NOMO-1 (cell line): ENCODE results near the gene CTIF.

Source experiments
- DNase-seq, 2 experiments: peaks; one replicate each; lab custom pipeline; 2025; ENCODE audit not compliant: unreplicated experiment in 2 of 2; lab: John Stamatoyannopoulos, UW

CTIF gene

DNA sequence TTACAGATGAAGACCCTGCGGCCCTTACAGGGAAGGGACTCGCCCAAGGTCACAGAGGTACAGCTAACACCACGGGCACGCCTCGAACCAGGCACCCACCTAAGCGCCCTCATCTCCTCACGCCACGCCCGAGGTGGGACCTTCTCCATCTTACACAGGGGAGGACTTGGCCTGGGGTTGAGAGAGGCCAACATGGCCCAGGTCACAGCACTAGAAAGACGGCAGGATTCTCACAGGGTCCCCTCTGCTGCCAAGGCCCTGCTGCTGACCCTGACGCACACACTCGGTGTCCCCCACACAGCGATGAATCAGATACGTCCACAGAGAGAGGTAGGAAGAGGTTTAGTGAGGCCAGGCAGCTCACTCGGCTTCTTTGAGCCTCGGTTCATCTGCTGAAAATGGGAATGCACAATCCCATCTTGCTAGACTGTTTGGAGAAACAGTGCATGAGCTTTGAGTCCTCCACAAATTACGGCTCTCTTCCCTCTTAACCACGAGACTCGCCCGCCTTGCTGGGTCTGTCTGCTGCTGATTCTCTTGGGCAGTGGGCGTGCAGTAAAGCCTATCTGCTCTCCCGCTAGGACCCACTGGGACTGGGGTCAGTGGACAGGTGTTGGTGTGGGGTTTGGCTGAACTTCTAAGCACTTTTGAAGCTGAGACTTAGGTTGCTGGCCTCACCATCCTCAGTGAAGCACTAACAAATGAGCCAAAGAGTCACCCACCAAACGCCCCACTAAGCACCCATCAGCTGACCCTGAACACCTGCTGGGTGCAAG lies 332.7 kb downstream of the CTIF start:
- no peak for DNase-seq

DNA sequence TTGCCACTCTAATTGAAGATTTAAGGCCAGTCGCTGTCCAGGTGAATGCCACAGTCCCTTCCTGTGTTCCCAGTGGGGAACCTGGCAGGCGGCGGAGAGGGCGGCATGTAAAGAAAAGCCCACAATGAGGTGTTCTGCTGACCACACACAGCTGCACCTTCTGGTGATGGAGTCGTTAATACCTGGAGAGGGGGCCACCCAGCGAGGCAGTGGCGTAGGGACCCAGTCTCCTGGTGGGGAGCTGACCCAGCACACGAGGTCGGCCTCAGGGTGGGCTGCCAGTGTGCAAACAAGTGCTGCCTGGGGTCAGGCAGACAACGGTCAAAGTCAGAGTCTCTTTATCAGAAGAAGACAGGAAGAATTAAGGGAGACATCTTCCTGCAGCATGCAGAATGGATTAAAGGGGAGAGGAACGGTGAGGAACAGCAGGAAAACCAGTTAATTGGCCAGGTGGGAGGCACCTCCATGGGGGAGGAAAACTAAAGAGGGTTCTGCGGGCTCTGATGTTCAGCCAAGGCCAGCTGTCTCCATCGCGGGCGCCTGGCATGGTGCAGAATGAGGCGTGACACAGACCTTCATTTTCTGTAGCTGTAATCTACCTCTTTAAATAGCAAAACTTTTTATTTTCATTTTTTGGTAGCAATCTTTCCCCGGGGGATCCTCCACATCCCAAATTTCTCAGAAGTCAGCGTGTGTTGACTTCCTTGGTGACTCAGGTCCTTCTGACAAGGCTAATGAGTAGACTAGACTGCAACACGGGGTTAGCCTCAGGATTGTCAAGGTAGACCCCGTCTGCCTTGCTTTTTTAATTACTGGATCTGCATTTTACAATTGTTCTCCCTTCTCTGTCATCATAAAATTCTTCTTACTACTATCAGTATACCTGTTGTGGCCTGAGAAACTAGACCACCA lies 333.7 kb downstream of the CTIF start:
- no peak for DNase-seq

DNA sequence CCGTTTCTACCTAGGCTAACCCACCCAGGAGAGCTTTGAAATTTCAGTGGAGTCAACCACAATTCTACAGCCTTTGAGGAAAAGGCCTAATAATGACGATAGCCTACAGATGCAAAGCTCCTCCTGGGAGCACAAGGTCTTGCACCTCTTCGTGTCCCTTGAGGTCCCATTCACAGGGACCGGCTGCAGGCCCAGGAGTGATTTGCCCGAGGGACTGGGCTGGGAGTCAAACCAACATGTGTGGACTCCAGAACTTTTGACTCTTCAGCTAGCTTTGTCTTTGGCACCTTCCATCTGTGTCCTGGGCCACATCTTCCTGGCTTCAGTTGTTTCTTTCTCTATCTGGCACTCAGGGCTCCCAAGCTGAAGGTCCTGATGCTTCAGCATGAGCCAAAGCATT lies 335.4 kb downstream of the CTIF start:
- DNase-seq, result no peak

DNA sequence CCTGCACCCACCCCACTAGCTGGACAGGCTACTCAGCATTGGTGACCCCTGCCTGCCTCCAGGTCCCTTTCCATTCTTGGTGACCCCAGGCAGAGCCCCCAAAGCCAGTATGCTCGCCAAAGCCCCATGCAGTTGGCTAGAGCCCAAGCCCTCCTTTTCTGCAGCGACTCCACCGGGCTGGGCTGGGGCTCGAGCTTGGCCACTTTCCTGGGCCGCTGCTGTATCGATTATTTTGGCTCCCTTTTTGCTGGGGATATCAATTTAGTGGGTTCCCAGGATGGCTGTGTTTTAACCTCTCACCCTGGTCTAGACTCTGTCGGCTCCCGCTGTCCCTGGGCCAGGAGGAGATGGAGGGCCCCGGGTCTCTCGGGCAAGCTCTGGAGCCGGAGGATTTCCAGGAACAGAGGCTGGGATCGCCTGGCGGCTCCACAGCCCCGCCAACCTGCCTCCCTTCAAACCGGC lies 335.9 kb downstream of the CTIF start:
- no peak for DNase-seq

DNA sequence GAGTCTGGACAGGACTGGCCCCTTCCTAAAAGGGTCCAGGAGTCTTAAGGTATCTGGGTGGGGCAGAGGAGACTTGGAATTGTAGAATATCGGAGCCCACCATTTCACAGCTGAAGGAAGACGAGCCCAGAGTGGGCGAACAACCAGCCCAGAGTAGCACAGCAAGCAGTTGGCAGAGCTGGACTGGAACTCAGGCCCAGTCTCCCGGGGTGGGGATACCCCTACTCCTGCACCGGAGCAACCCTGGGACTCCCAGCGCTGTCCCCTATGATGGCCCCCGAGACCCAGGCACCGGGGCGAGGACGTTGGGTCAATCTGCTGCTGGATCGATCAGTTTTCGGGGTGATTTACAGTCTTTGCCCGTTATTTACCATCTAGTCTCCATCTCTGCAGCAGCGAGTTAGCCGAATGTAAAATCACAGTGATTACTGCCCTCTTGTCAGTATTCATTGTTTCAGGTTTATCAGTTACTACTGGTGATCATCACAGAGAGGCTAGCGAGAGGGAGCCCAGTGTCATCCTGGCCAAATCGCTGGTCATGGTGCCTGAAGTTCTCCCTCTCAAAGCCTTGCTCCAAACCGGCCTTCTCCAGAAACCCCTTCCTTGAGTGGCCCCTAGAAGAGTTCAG lies 336.6 kb downstream of the CTIF start:
- no peak for DNase-seq

DNA sequence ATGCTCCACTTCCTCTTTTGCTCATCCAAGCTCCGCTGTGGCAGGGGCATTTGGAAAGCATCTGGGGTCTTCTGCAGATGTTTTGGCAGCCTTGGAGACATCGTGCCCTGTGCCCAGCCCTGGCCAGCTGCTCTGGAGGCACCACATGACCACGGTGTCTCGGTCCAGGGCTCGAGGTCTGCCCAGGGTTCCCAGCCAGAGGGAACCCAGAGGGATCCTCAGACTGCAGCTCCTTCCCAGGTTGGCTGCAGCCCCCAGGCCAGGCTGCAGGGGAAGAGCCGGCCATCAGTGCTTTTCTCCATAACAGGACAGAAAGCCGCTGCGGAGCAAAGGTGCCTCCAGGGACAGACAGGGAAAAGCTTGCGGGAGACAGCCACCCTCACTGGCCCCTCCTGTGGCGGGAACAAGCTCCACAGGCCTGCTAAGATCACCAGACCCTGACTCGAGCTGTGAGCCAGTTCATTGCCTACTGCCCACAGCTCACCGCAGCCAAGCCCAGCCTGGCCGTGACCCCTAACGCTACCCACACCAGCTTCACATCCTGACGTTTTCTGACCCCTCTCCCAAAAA lies 337.2 kb downstream of the CTIF start:
- DNase-seq, result peak; percentile 16 to 34

DNA sequence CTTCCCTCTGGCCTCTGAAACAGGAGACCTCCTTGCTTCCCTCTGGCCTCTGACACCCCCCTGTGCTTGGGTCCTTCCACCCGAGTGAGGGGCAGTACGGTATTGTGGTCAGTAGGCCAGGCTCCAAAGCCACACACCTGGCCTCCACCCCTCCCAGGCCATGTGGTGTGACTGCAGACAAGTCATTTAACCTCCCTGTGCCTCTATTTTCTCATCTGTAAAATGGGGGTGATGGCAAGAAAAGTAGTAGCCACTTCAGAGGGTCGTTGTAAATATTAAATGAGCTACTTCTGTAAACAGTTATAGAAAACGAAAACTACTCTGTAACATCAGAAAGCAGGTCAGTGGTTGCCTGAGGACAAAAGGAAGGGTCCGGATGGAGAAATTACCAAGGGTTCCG lies 337.8 kb downstream of the CTIF start:
- no peak for DNase-seq

DNA sequence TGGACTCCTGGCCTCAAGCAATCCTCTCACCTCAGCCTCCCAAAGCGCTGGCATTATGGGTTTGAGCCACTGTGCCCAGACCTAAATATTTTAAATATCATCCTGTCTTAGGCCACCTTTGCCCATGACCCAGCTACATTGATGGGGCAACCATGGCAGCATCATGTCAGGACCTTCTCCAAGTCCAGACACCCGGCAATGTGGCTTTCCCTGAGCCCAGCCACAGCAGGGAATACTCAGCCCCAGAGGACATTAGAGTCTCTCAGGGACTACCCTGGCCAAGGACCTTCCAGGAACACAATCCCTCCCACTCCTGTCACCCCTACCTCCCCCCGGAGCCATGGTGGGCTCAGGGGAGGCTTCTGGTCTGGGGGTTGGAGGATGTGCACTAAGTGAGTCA lies 339.1 kb downstream of the CTIF start:
- DNase-seq, result no peak

DNA sequence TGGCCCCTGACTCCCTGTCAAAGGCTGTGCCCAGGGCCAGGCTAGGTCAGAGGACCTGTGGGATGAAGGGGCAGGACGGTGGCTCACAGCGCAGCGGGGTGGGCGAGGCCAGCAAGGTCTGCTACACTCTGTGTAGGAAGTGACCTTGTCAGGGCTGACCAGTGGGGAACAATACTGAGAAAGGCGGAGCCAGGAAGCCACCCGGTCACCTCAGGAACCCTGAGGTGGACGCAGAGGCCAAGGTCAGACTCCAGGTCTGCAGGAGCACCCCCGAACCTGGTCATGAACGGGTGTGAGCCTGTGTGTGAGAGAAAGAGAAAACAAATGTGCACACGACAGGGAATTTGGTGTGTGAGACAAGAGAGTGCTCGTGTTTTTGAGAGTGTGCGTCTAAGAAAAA lies 339.6 kb downstream of the CTIF start:
- no peak for DNase-seq

DNA sequence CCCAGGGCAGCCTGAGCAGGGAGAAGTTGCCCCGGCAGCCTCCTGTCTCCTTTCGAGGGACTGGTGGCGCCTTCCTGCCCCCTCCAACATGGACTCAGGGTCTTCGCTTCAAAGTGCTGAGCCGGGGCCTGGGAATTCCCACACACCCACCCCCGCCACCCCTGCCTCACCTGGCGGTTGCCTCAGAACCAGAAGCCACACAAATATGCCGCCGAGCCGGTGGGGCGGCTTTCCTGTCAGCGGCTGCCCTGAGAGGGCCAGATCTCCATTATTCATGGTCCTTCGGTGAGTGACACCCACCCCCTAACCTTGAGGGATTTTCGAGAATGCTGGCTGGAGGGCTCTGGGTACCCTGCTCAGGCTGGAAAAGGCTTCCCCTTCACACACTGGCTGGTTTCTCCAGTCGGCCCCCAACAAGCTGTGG lies 340.2 kb downstream of the CTIF start:
- DNase-seq, result no peak

DNA sequence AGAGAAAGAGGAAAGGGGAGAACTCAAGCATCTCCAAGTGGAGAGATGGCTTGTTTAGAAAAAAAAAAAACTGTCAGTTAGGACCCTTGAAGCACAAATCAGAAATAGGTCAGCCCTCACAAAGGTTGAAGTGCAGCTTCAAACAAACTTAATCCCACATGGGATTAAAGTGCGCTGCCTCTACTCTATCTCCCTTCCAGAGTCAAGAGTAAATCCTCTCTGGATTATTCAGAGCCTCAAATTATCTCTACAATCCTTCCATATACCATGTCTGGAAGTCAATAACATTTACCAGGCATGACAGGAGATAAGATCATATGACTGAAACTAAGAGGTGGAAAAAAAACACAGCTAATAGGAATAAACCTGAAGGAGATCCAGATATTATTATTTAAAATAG lies 342.1 kb downstream of the CTIF start:
- no peak for DNase-seq

DNA sequence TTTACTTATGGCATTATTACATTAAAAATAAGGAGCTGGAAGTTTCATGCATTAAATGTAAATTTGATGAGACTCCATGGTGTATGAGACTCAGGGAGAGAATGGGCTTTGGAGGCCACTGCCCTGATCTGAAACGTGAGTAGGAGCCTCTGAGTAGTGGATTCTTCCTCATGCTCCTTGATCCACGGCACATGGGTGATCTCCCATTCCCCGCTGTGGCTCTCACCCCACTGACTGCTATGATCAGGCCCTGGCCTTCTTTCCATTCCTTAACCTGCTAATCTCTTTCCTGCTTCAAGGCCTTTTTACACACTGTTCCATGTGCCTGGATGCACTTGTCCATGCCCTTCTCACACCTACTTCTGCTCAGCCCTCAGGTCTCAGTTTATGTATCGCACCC lies 343.5 kb downstream of the CTIF start:
- DNase-seq, result no peak

DNA sequence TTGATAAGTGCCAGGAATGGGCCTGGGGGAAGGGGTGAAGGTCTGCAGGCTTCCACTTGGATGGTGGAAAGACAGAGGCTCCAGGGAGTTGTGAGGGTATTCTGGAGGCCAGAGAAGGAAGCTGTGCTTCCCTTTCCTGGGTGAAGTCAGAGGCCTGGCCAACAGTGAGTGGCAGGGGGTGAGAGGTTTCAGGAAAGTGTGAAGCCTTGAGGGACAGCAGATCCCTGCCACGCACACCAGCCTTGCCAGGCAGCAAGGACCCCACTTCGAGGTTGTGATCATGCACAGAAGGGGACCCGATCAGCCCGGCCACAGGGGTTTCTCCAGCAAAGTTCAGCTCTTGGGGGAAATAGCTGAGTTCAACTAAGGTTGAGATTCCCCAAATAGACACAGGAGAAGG lies 345.5 kb downstream of the CTIF start:
- no peak for DNase-seq

DNA sequence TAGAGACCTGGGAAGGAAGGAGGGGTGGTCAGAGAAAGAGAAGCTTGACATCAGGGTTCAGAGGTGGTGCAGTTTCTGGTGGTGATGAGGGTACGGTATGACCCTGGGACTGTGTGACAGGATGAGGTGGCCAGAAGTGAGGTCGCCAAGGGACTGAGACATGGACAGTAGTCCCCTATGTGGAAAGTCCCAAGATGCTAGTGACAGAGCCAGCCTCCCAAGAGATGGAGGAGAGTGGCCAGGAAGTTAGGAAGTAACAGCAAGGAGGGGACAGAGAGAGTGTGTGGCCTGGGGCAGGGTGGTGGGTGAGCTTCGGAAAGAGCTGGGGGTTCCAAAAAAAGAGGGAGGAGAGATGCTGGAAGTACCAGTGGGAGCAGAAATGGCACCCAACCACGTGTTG lies 345.9 kb downstream of the CTIF start:
- DNase-seq, result no peak

DNA sequence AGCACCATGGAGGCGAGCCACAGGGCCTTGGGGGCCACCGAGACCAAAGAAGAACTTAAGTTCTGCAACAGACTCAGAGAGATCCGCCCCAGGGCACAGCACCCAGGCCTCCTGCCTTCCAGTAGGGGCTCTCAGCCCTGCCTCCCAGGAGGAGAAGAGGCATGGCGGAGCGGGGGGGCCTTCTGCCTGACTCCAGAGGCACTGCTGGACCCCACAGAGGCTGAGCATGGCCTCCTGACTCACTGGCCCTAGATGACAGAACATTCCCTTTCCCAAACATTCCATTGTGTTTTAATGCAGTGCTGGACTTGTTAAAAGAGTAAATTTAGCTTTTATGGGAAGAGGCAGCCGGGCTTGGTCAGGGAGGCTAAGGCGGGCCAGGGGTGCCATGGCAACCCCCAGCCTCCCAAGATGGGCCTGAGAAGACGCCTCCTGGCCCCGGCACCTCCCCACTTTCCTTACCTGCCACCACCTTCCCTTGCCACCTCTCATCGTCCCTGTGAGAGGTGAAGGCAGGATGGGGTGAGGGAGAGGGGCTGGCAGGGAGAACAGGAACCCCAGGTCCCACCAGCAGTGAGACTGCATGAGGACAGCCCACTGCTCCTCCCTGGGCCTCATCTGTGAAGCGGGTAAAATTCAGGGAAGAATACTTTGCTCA lies 346.6 kb downstream of the CTIF start:
- DNase-seq, result no peak

DNA sequence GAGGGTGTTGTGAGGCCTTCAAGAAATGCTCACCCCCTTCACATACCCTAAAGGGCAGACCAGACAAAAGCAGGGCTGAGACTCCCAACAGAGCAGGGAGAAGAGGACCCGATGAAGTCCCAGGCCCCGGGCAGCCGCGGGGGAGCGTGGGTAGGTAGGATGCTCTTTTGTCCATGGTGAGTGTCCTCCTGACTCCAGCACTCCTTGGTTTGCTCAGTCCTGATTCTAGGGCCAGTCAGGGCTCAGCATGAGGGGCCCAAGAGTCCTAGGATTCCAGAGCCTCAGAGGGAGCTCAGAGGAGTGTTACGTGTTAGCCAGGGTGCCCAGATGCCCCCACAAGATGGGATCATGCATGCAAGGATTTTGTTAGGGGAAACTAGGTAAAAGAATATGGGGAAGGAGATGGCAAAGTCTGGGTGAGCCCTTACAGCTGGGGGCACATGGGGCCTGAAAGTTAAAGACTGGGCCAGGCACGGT lies 347.1 kb downstream of the CTIF start:
- no peak for DNase-seq

DNA sequence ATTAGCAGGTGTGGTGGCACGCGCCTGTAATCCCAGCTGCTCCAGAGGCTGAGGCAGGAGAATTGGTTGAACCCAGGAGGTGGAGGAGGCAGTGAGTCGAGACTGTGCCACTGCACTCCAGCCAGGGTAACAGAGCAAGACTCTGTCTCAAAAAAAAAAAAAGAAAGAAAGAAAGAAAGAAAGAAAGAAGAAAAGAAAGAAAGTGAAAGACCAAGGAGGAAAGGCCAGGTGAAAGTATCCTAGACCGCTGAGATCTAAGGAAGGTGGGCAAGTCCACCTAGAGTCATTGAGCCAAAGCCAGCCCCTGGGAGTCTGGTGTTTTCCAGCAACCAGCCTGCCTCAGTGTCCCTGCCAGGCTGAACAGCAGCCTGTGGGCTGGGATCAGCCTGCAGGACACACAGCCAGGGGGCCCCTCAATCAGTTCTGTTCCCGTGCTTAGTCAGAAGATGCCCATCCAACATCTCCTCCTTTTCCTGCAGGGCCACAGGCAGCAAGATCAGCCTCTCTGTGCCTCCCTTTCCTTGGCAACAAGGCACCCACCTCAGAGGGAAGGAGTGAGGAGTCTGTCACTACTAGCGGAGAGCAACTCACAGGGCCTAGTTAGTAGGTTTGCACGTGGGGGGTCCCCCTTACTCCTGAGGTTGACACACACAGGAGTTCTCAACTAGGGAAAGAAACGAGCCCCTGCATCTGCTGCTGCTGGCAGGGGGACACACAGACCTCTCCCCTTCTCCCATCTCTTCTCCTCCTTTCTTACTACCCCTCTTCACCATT lies 347.9 kb downstream of the CTIF start:
- no peak for DNase-seq

DNA sequence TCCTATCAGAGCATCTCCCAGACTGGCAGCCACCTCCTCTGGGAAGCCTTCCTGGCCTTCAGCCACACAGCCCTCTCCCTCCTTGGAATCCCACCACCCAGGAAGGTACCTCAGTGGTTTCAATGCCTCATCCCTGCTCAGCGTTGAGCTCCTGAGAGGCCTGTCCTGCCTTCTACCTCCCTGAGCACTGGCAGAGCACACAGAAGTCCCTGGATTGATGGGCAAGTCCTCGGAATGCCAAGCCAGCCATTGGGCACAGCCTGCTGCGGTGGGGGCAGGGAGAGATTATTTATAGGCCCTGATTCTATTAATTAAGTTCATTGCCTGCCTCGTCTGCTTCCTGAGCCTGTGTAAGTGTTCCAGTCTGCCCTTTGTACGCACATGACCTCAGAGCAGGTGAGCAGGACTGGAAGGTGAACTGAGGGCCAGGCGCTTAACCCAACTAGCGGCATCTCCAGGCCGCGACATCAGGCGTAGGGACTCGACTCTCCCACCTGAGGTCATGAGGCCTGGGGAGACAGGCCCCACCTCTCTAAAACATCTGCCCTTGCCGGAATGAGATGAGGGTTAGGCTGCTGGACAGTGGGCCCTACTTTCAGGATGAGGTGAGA lies 348.6 kb downstream of the CTIF start:
- no peak for DNase-seq
